Fibroblast of lung (primary cell): ENCODE results near the gene CPZ.

Source experiments
- EZH2 ChIP-seq: IDR thresholded peaks from 2 replicates; pipeline ENCODE4 v1.5.1; 2012; ENCODE audit warnings: low read length, control low read depth, mild to moderate bottlenecking; ENCODE audit errors: missing control alignments
- TF ChIP-seq, protein P1 (sequence below), 2 donors: IDR thresholded peaks in 1 of 2; conservative IDR thresholded peaks in 1 of 2; 1 replicate in 1 of 2; 2 replicates in 1 of 2; pipeline ENCODE4 v1.5.1; 2011 to 2012; ENCODE audit warnings: low read length in 2 of 2, control low read depth in 1 of 2, inconsistent platforms in 1 of 2, low read depth in 1 of 2, mild to moderate bottlenecking in 1 of 2

DNA sequence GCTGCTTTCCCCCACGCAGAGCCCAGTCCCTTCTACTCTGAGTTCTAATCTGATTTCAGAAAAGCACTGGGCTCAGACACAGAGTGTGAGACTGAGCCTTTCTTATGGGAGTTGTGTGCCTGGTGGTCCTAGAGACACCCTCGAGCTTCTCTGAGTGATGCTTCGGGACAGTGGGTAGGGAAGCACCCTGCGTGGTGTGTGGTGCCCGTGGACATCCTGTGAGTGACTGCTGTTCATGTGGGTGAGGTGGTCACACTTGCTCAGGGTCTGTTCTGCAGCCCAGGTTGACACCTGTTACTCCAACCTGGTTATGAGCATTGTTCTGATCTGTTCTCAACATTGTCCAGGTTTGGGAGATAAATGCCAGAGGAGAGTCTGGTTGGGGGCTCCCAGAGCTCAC is 6.3 kb upstream of the CPZ start:
- TF ChIP-seq, protein P1, sequence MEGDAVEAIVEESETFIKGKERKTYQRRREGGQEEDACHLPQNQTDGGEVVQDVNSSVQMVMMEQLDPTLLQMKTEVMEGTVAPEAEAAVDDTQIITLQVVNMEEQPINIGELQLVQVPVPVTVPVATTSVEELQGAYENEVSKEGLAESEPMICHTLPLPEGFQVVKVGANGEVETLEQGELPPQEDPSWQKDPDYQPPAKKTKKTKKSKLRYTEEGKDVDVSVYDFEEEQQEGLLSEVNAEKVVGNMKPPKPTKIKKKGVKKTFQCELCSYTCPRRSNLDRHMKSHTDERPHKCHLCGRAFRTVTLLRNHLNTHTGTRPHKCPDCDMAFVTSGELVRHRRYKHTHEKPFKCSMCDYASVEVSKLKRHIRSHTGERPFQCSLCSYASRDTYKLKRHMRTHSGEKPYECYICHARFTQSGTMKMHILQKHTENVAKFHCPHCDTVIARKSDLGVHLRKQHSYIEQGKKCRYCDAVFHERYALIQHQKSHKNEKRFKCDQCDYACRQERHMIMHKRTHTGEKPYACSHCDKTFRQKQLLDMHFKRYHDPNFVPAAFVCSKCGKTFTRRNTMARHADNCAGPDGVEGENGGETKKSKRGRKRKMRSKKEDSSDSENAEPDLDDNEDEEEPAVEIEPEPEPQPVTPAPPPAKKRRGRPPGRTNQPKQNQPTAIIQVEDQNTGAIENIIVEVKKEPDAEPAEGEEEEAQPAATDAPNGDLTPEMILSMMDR (conservative IDR thresholded peaks at IDR 0.05 in 1 of 2, IDR thresholded peaks at IDR 0.05 in 1 of 2; ENCODE audit: low read depth in 1 of 2, low read length in 2 of 2) = no peak
- no peak for TF ChIP-seq EZH2
